SU-DHL-6 (cell line): ENCODE results near the gene PASD1.

ENCODE experiments used
- H2AFZ ChIP-seq: fragments of 200-600 bp; sonication (generic); 2 replicates; pipeline ENCODE4 v1.6.1; 2014; ENCODE audit warnings: low read depth, mild to moderate bottlenecking, moderate library complexity, mixed read lengths, antibody characterized with exemption, low read length; ENCODE audit not compliant: severe bottlenecking
- H3F3A ChIP-seq: fragments of 200-600 bp; shearing (Covaris generic); 2 replicates; pipeline ENCODE4 v1.6.0; 2016; ENCODE audit warnings: antibody characterized with exemption, mild to moderate bottlenecking; ENCODE audit not compliant: insufficient read depth
- H3K27ac ChIP-seq: fragments of 200-600 bp; sonication (generic); 2 replicates; pipeline ENCODE4 v1.5.1; 2016; ENCODE audit warnings: low read depth, mild to moderate bottlenecking, low read length, moderate library complexity, mixed read lengths
- H3K27me3 ChIP-seq: fragments of 200-600 bp; sonication (generic), shearing (Covaris generic); 2 replicates; pipeline ENCODE4 v1.6.0; 2014; ENCODE audit warnings: mild to moderate bottlenecking, low read length
- H3K36me3 ChIP-seq: fragments of 200-600 bp; sonication (generic); 2 replicates; pipeline ENCODE4 v1.6.1; 2014; ENCODE audit warnings: mild to moderate bottlenecking, low read length, mixed read lengths
- H3K4me2 ChIP-seq: fragments of 300-600, 200-600 bp; shearing (Covaris generic), sonication (generic); 2 replicates; pipeline ENCODE4 v1.6.0; 2014; ENCODE audit warnings: low read length, low read depth, mild to moderate bottlenecking; ENCODE audit not compliant: poor library complexity, severe bottlenecking
- H3K4me3 ChIP-seq: fragments of 200-600 bp; sonication (generic); 2 replicates; pipeline ENCODE4 v1.5.1; 2014; ENCODE audit warnings: antibody characterized with exemption, low read length, mild to moderate bottlenecking, mixed read lengths; ENCODE audit not compliant: insufficient read depth, poor library complexity, severe bottlenecking
- H3K79me2 ChIP-seq: fragments of 200-600 bp; sonication (generic); 2 replicates; pipeline ENCODE4 v1.6.1; 2014; ENCODE audit warnings: mild to moderate bottlenecking, low read length, moderate library complexity; ENCODE audit not compliant: insufficient read depth
- H3K9ac ChIP-seq: fragments of 200-600 bp; sonication (generic); 2 replicates; pipeline ENCODE4 v1.7.0; 2014; ENCODE audit warnings: mild to moderate bottlenecking, low read length
- H3K9me2 ChIP-seq: fragments of 200-600 bp; sonication (generic); replicated peaks from 2 replicates; pipeline ENCODE4 v1.6.1; 2014; ENCODE audit warnings: low read length; ENCODE audit not compliant: insufficient read depth
- H3K9me3 ChIP-seq: fragments of 200-600 bp; sonication (generic); 2 replicates; pipeline ENCODE4 v1.6.1; 2014; ENCODE audit warnings: low read length, mixed read lengths; ENCODE audit not compliant: insufficient read depth
- H4K20me1 ChIP-seq: fragments of 200-600 bp; sonication (generic); 2 replicates; pipeline ENCODE4 v1.6.1; 2014; ENCODE audit warnings: low read depth, mild to moderate bottlenecking, antibody characterized with exemption, low read length, moderate library complexity, mixed read lengths
- EZH2phosphoT487 ChIP-seq: fragments of 200-600 bp; sonication (generic), shearing (Covaris generic); conservative IDR thresholded peaks from 2 replicates; pipeline ENCODE4 v1.6.1; 2018; ENCODE audit warnings: mild to moderate bottlenecking, antibody characterized with exemption, low read length, moderate library complexity, mixed read lengths
- TF ChIP-seq, protein P1 (sequence below): fragments of 200-600 bp; sonication (generic); IDR thresholded peaks from one replicate; pipeline ENCODE4 v1.5.1; 2017; ENCODE audit warnings: antibody characterized with exemption, mild to moderate bottlenecking, low read length, moderate library complexity; ENCODE audit not compliant: insufficient read depth, poor library complexity, severe bottlenecking

Gene PASD1

DNA sequence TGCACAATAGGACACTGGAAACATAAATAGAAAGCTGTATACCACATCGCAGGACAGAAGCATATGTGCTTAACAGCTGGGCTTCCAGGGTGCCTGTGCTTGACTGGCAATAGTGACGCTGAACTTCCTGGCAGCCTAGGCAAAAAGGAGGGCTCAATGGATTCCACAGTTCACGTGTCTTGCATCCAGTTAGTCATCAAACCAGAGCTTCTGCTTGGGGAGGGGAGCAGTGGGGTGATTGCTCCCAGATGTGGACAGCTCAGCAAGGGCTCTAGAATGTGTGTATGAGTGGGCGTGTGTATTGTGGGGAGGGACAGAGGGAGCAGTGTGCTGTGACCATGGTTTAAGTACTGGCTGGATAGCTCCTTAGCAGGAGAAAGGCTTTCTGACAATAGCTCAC, 134.0 kb downstream of the PASD1 start:
- H3K36me3 ChIP-seq, result no peaks in the 10 kb centered on the region
- no peaks in the 10 kb centered on the region for H3K9me3 ChIP-seq

DNA sequence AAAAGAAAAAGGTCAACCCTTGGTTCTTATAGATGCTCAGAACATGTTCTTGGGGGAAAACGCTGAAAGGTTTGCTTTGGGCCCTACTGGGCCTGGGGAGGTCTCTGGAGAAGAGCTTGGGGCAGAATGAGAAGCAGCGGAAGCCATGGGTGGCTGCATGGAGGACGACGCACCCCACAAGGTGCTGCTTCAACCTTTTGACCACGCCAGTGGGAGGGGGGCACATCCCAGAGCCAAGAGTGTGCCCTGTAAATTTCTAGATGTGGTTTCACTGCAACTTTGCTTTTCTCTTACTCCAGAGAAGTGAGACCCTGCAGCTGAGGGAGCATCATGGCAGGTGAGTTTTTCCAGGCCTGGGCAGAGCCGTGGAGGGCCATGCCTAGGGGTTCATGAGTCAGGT, 135.0 kb downstream of the PASD1 start:
- H3K79me2 ChIP-seq, result no peaks in the 10 kb centered on the region
- H3K9me3 ChIP-seq, result no peaks in the 10 kb centered on the region
- TF ChIP-seq, protein P1, sequence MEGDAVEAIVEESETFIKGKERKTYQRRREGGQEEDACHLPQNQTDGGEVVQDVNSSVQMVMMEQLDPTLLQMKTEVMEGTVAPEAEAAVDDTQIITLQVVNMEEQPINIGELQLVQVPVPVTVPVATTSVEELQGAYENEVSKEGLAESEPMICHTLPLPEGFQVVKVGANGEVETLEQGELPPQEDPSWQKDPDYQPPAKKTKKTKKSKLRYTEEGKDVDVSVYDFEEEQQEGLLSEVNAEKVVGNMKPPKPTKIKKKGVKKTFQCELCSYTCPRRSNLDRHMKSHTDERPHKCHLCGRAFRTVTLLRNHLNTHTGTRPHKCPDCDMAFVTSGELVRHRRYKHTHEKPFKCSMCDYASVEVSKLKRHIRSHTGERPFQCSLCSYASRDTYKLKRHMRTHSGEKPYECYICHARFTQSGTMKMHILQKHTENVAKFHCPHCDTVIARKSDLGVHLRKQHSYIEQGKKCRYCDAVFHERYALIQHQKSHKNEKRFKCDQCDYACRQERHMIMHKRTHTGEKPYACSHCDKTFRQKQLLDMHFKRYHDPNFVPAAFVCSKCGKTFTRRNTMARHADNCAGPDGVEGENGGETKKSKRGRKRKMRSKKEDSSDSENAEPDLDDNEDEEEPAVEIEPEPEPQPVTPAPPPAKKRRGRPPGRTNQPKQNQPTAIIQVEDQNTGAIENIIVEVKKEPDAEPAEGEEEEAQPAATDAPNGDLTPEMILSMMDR, result no peak
- TF ChIP-seq EZH2phosphoT487, result no peak
- H3K4me2 ChIP-seq, result no peak overlapping the region
- H3K9ac ChIP-seq, result no peak overlapping the region
- no peaks in the 10 kb centered on the region for H4K20me1 ChIP-seq
- no peak overlapping the region for H2AFZ ChIP-seq
- no peaks in the 10 kb centered on the region for H3K27me3 ChIP-seq
- H3K4me3 ChIP-seq, result no peak overlapping the region
- no peaks in the 10 kb centered on the region for H3K9me2 ChIP-seq
- H3K36me3 ChIP-seq, result no peaks in the 10 kb centered on the region
- H3F3A ChIP-seq, result no peaks in the 10 kb centered on the region
- no peak overlapping the region for H3K27ac ChIP-seq

More for the DNA sequence above, 134.0 kb downstream of the PASD1 start:
- Histone ChIP-seq H4K20me1 (no peaks in the 10 kb centered on the region), H3K4me3 (no peak overlapping the region), H3F3A (no peaks in the 10 kb centered on the region), H3K9me2 (no peaks in the 10 kb centered on the region), H3K79me2 (no peaks in the 10 kb centered on the region), H3K9ac (no peak overlapping the region), H3K27me3 (no peaks in the 10 kb centered on the region), H3K4me2 (no peak overlapping the region), H2AFZ (no peak overlapping the region), H3K27ac (no peak overlapping the region)
- TF ChIP-seq EZH2phosphoT487, result no peak
- TF ChIP-seq, protein P1, result no peak

DNA sequence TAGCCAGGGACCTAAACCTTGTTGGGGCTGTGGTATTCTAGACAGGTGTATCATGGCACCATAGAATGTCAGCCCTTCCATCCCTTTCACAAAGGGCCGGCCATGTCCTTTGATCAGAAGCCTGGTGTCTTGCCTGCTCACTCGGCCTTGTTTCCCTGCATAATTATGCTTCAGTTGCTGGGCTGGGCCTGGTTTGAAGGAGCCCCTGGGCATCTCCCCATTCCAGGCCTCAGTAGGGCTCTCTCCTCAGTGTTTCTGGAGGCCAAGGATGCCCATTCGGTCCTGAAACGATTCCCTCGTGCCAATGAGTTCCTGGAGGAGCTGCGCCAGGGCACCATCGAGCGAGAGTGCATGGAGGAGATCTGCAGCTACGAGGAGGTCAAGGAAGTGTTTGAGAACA, 136.3 kb downstream of the PASD1 start:
- Histone ChIP-seq H3K4me3 (no peak overlapping the region), H3K27me3 (no peaks in the 10 kb centered on the region), H3K9me2 (no peaks in the 10 kb centered on the region), H3K9me3 (no peaks in the 10 kb centered on the region), H3K36me3 (no peaks in the 10 kb centered on the region), H3K79me2 (no peaks in the 10 kb centered on the region), H2AFZ (no peak overlapping the region), H3F3A (no peaks in the 10 kb centered on the region), H3K4me2 (no peak overlapping the region), H3K27ac (no peak overlapping the region), H3K9ac (no peak overlapping the region), H4K20me1 (no peaks in the 10 kb centered on the region)
- TF ChIP-seq, protein P1, result no peak
- TF ChIP-seq EZH2phosphoT487, result no peak

DNA sequence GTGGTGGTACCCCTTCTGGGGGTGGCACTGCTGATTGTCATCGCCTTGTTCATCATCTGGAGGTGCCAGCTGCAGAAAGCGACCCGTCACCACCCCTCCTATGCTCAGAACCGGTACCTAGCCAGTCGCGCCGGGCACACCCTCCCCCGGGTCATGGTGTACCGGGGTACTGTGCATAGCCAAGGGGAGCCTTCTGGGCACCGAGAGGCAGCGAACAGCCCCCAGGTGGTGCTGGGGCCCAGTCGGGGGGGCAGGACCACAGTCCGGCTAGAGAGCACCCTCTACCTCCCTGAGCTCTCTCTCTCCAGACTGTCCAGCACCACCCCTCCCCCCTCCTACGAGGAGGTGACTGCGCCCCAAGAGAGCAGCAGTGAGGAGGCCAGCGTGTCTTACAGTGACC, 137.1 kb downstream of the PASD1 start:
- Histone ChIP-seq H3K9me3 (no peaks in the 10 kb centered on the region), H3K27ac (no peak overlapping the region), H3K27me3 (no peaks in the 10 kb centered on the region), H3K4me3 (no peak overlapping the region), H3F3A (no peaks in the 10 kb centered on the region), H4K20me1 (no peaks in the 10 kb centered on the region), H3K4me2 (no peak overlapping the region), H3K36me3 (no peaks in the 10 kb centered on the region), H2AFZ (no peak overlapping the region), H3K9ac (no peak overlapping the region), H3K79me2 (no peaks in the 10 kb centered on the region), H3K9me2 (no peaks in the 10 kb centered on the region)
- TF ChIP-seq, protein P1, result no peak
- TF ChIP-seq EZH2phosphoT487, result no peak
